ENCODE results near the gene INSR. TPM values are rescaled to one million over a fixed set of nuclear protein-coding genes. Genes with fewer than 3 reads are reported as not detected.

INSR gene
- total and polyA plus RNA-seq, 4 donors, result 5.8 to 64.6 (median 20.9) TPM

DNA sequence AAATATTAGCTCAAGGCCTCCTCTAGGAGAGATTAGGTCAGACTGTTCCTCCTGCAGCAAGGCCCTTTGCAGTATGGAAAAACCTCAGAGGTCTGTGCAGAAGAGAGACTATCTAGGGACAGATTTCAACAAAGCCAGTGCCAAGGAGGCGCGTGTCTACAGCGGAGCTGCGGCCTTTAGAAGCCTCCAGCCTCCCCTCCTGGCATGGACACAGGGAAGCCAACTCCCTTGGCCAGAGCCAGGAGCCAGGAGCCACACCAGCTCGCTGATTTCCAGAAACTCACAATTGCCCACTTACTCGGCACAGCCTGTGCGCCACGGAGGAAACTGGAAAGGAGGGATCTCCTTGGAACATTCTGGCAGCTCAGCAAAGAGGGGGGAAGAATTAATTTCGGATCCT, 63.4 kb downstream of the INSR start:
- DNase-seq, result no peak

DNA sequence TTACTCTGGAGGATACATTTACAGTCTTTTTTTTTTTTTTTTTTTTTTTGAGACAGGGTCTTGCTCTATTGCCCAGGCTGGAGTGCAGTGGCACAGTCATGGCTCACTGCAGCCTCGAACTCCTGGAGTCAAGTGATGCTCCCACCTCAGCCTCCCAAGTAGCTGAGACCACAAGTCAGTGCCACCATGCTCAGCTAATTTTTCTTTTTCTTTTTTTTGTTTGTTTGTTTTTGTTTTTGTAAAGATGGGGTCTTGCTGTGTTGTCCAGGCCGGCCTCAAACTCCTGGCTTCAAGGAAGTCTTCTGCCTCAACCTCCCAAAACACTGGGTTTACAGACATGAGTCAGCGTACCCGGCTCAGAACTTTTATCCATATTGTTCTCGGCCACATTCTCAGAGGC, 64.5 kb downstream of the INSR start:
- H3K36me3 ChIP-seq (ENCODE audit: control insufficient read depth in 4 of 4, insufficient read depth in 4 of 4, low read length in 4 of 4), result no peaks in the 10 kb centered on the region
- DNase-seq, result no peak
- H3K9me3 ChIP-seq (ENCODE audit: control insufficient read depth in 4 of 4, insufficient read depth in 3 of 4, low read length in 3 of 4), result peaks cover 0 to 2% (median 0%) of the 10 kb centered on the region in 4 donors
- 95 to 97% methylated on average over 5 of the region's 5 CpGs for WGBS, 2 donors
- no peak overlapping the region for H3K4me3 ChIP-seq
- H3K9ac ChIP-seq (ENCODE audit: insufficient read depth in 1 of 2, low read length in 2 of 2), result no peak overlapping the region
- H3K27ac ChIP-seq (ENCODE audit: low read depth in 1 of 2, low read length in 1 of 2), result no peak overlapping the region
- TF ChIP-seq, protein P1, sequence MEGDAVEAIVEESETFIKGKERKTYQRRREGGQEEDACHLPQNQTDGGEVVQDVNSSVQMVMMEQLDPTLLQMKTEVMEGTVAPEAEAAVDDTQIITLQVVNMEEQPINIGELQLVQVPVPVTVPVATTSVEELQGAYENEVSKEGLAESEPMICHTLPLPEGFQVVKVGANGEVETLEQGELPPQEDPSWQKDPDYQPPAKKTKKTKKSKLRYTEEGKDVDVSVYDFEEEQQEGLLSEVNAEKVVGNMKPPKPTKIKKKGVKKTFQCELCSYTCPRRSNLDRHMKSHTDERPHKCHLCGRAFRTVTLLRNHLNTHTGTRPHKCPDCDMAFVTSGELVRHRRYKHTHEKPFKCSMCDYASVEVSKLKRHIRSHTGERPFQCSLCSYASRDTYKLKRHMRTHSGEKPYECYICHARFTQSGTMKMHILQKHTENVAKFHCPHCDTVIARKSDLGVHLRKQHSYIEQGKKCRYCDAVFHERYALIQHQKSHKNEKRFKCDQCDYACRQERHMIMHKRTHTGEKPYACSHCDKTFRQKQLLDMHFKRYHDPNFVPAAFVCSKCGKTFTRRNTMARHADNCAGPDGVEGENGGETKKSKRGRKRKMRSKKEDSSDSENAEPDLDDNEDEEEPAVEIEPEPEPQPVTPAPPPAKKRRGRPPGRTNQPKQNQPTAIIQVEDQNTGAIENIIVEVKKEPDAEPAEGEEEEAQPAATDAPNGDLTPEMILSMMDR (IDR thresholded peaks at IDR 0.05; ENCODE audit: control extremely low read depth, extremely low read depth), result no peak
- no peaks in the 10 kb centered on the region for H3K27me3 ChIP-seq (ENCODE audit: control insufficient read depth in 3 of 3, insufficient read depth in 3 of 3, low read length in 2 of 3)
- no peak for ATAC-seq (ENCODE audit: insufficient read depth, low FRiP score)
- H3K4me1 ChIP-seq (ENCODE audit: control insufficient read depth in 5 of 5, insufficient read depth in 5 of 5, low read length in 5 of 5), result peaks cover 0 to 9% (median 4%) of the 10 kb centered on the region in 5 donors

More for the DNA sequence above, 63.4 kb downstream of the INSR start:
- TF ChIP-seq, protein P1 (IDR thresholded peaks at IDR 0.05; ENCODE audit: control extremely low read depth, extremely low read depth), result no peak
- no peak overlapping the region for H3K9ac ChIP-seq (ENCODE audit: insufficient read depth in 1 of 2, low read length in 2 of 2)
- peak overlapping the region in 1 of 2 donors; percentile 2 for H3K27ac ChIP-seq (ENCODE audit: low read depth in 1 of 2, low read length in 1 of 2)
- H3K4me1 ChIP-seq (ENCODE audit: control insufficient read depth in 5 of 5, insufficient read depth in 5 of 5, low read length in 5 of 5), result peaks cover 0 to 16% (median 3%) of the 10 kb centered on the region in 5 donors
- H3K36me3 ChIP-seq (ENCODE audit: control insufficient read depth in 4 of 4, insufficient read depth in 4 of 4, low read length in 4 of 4), result no peaks in the 10 kb centered on the region
- no peaks in the 10 kb centered on the region for H3K27me3 ChIP-seq (ENCODE audit: control insufficient read depth in 3 of 3, insufficient read depth in 3 of 3, low read length in 2 of 3)
- H3K9me3 ChIP-seq (ENCODE audit: control insufficient read depth in 4 of 4, insufficient read depth in 3 of 4, low read length in 3 of 4), result peaks cover 0 to 2% (median 0%) of the 10 kb centered on the region in 4 donors
- H3K4me3 ChIP-seq, result no peak overlapping the region
- 85 to 86% methylated on average over 9 of the region's 9 CpGs for WGBS, 2 donors
- no peak for ATAC-seq (ENCODE audit: insufficient read depth, low FRiP score)

DNA sequence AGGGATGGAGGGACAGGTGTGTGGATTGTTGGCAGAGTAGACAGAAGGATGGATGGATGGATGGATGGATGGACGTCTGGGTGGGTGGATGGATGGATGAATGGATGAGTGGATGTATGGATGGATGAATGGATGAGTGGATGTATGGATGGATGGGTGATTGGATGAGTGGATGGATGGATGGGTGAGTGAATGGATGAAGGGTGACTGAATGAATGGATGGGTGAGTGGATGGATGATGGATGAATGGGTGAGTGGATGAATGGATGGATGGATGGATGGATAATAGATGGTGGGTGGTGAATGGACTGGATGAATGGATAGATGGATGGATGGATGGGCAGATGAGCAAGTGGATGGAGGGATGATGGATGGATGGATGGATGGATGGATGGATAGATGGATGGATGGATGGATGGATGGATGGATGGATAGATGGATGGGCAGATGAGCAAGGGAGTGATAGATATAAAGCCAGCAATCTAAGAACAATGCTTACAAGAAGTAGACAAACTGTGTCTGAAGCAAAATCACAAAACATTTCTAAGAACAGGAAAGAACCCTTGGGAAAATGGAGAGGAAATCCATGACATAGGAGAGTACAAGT, 65.2 kb downstream of the INSR start:
- WGBS, 2 donors, result 77 to 86% methylated on average over 1 of the region's 1 CpG
- Histone ChIP-seq H3K36me3 (ENCODE audit: control insufficient read depth in 4 of 4, insufficient read depth in 4 of 4, low read length in 4 of 4) (no peaks in the 10 kb centered on the region), H3K4me3 (no peak overlapping the region), H3K27ac (ENCODE audit: low read depth in 1 of 2, low read length in 1 of 2) (no peak overlapping the region), H3K9ac (ENCODE audit: insufficient read depth in 1 of 2, low read length in 2 of 2) (no peak overlapping the region), H3K4me1 (ENCODE audit: control insufficient read depth in 5 of 5, insufficient read depth in 5 of 5, low read length in 5 of 5) (peaks cover 4 to 12% (median 8%) of the 10 kb centered on the region in 5 donors), H3K9me3 (ENCODE audit: control insufficient read depth in 4 of 4, insufficient read depth in 3 of 4, low read length in 3 of 4) (peaks cover 0 to 2% (median 0%) of the 10 kb centered on the region in 4 donors), H3K27me3 (ENCODE audit: control insufficient read depth in 3 of 3, insufficient read depth in 3 of 3, low read length in 2 of 3) (no peaks in the 10 kb centered on the region)
- DNase-seq, result no peak
- TF ChIP-seq, protein P1 (IDR thresholded peaks at IDR 0.05; ENCODE audit: control extremely low read depth, extremely low read depth), result no peak
- ATAC-seq (ENCODE audit: insufficient read depth, low FRiP score), result no peak

Measured in lung (tissue), 12 donors.